PFSK-1 (cell line): ENCODE measurements around the gene MYL10.

Experiments
- FOXP2 ChIP-seq: optimal IDR thresholded peaks from 2 replicates; pipeline ENCODE3; 2011; ENCODE audit warnings: borderline replicate concordance, control low read depth, inconsistent platforms; ENCODE audit not compliant: insufficient read depth; ENCODE audit errors: extremely low read length, extremely low read depth
- POLR2AphosphoS5 ChIP-seq: IDR thresholded peaks from 2 replicates; pipeline ENCODE4 v1.6.1; 2012; ENCODE audit warnings: low read depth, mild to moderate bottlenecking, control low read depth, low read length, moderate library complexity
- SIN3A ChIP-seq: IDR thresholded peaks from 2 replicates; pipeline ENCODE4 v1.6.1; 2012; ENCODE audit warnings: mild to moderate bottlenecking, low read length, moderate library complexity, borderline replicate concordance; ENCODE audit not compliant: insufficient read depth
- TAF1 ChIP-seq: IDR thresholded peaks from 2 replicates; pipeline ENCODE4 v1.6.1; 2012; ENCODE audit warnings: low read length, control low read depth, borderline replicate concordance; ENCODE audit not compliant: insufficient read depth
- TF ChIP-seq, protein P1 (sequence below), 2 experiments: IDR thresholded peaks; 2 replicates each; pipeline versions ENCODE4 v1.6.1 to v1.8.0; 2011 to 2012; ENCODE audit warnings: low read depth in 2 of 2, low read length in 2 of 2, control low read depth in 1 of 2, inconsistent platforms in 1 of 2, mild to moderate bottlenecking in 1 of 2, moderate library complexity in 1 of 2; ENCODE audit not compliant: insufficient read depth in 1 of 2

Gene MYL10

GRCh38 chr7:101617451-101618206, 11.5 kb downstream of the MYL10 start:
- TF ChIP-seq, protein P1, sequence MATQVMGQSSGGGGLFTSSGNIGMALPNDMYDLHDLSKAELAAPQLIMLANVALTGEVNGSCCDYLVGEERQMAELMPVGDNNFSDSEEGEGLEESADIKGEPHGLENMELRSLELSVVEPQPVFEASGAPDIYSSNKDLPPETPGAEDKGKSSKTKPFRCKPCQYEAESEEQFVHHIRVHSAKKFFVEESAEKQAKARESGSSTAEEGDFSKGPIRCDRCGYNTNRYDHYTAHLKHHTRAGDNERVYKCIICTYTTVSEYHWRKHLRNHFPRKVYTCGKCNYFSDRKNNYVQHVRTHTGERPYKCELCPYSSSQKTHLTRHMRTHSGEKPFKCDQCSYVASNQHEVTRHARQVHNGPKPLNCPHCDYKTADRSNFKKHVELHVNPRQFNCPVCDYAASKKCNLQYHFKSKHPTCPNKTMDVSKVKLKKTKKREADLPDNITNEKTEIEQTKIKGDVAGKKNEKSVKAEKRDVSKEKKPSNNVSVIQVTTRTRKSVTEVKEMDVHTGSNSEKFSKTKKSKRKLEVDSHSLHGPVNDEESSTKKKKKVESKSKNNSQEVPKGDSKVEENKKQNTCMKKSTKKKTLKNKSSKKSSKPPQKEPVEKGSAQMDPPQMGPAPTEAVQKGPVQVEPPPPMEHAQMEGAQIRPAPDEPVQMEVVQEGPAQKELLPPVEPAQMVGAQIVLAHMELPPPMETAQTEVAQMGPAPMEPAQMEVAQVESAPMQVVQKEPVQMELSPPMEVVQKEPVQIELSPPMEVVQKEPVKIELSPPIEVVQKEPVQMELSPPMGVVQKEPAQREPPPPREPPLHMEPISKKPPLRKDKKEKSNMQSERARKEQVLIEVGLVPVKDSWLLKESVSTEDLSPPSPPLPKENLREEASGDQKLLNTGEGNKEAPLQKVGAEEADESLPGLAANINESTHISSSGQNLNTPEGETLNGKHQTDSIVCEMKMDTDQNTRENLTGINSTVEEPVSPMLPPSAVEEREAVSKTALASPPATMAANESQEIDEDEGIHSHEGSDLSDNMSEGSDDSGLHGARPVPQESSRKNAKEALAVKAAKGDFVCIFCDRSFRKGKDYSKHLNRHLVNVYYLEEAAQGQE (IDR thresholded peaks at IDR 0.05; ENCODE audit: insufficient read depth in 1 of 2, low read depth in 2 of 2, low read length in 2 of 2): no peak
- TF ChIP-seq FOXP2: no peak
- no peak for TF ChIP-seq TAF1
- TF ChIP-seq SIN3A: no peak
- TF ChIP-seq POLR2AphosphoS5: no peak

DNA sequence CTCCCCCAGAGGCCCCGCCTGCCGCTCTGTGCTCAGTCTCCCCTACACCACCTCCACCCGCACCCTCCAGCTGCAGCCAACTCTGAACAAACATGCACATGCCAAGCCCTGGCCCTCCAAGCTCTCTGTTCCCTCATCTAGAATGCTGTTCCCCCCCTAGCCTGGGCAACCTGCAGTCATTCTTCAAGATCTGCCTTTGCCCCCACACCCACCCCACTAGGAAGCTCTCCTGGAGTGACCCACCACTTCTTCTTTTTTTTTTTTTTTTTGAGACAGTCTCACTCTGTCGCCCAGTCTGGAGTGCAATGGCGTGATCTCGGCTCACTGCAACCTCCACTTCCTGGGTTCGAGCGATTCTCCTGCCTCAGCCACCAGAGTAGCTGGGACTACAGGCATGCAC, 13.7 kb downstream of the MYL10 start:
- no peak for TF ChIP-seq FOXP2
- TF ChIP-seq, protein P1 (IDR thresholded peaks at IDR 0.05; ENCODE audit: insufficient read depth in 1 of 2, low read depth in 2 of 2, low read length in 2 of 2): no peak
- TF ChIP-seq TAF1: no peak
- TF ChIP-seq POLR2AphosphoS5: no peak
- TF ChIP-seq SIN3A: no peak

- no peak for TF ChIP-seq POLR2AphosphoS5
- TF ChIP-seq FOXP2: no peak
- TF ChIP-seq, protein P1 (IDR thresholded peaks at IDR 0.05; ENCODE audit: insufficient read depth in 1 of 2, low read depth in 2 of 2, low read length in 2 of 2): no peak
- TF ChIP-seq TAF1: no peak
- no peak for TF ChIP-seq SIN3A
Observed at GRCh38 chr7:101614939-101615302, 14.2 kb downstream of the MYL10 start.

DNA sequence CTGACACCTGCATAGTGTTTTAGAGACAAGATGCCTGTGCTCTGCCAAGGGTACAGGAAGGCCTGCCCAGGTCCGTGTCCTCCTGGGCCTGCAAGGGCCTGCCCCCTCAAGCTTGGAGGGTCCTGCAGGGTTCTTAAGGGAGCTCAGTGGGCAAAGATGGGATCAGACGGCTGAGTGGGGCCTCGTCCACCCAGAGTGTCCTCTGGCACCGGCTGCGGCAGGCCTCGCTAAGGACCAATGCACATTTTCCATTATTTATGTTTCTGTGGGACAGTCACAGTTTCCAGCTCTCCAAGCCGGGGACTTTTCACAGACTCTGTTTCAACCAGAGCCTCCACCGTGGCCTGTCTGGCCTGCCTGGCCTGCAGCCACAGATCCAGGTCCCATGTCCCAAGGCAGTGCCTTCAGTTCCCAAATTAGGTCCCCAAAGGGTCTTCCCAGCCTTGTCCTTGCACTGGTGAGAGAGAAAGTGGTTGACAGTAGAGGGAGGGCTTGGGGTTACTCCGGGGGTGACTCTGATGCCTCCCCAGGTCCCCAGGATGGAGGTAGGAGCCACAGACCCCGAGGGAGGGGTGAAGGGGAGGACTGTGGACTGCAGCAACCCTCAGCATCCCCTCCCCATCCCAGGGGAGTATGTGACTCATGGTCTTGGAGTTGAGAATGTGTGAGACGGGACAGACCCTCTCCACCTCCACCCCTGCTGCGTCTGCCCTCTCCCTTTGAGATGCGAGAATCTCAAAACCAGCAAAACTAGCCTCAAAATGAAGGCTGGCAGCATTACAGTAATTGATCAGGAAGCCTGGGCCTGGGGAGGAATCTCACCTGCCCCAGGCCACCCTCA, 14.8 kb downstream of the MYL10 start:
- TF ChIP-seq SIN3A: no peak
- TF ChIP-seq FOXP2: no peak
- TF ChIP-seq, protein P1 (IDR thresholded peaks at IDR 0.05; ENCODE audit: insufficient read depth in 1 of 2, low read depth in 2 of 2, low read length in 2 of 2): no peak
- TF ChIP-seq POLR2AphosphoS5: no peak
- TF ChIP-seq TAF1: no peak
